Mesenchymal stem cell (in vitro differentiated cells and primary cell): ENCODE data around the gene CYP24A1.
A peak's percentile ranks its signal among the peaks of the same experiment; 100 is the strongest.

Experiments used
- DNase-seq: peaks from one replicate; pipeline ENCODE4 v3.0.0-alpha.2; 2013
- H2AFZ ChIP-seq: one replicate; pipeline ENCODE4 v1.6.1; 2013; ENCODE audit warnings: low read depth, mild to moderate bottlenecking, control low read depth, inconsistent platforms, low read length, moderate library complexity
- H2AK5ac ChIP-seq: 2 replicates; pipeline ENCODE4 v1.6.1; 2013; ENCODE audit warnings: low read length, moderate library complexity, mild to moderate bottlenecking, inconsistent platforms; ENCODE audit not compliant: severe bottlenecking
- H2BK120ac ChIP-seq: one replicate; pipeline ENCODE4 v1.6.1; 2013; ENCODE audit warnings: low read depth, mild to moderate bottlenecking, inconsistent platforms, low read length, moderate library complexity
- H2BK12ac ChIP-seq, 2 experiments: one replicate each; pipeline ENCODE4 v1.6.1; 2013; ENCODE audit warnings: inconsistent platforms in 2 of 2, low read length in 2 of 2, mild to moderate bottlenecking in 2 of 2, moderate library complexity in 2 of 2, control low read depth in 1 of 2
- H2BK15ac ChIP-seq: one replicate; pipeline ENCODE4 v1.6.1; 2013; ENCODE audit warnings: mild to moderate bottlenecking, low read depth, inconsistent platforms; ENCODE audit not compliant: poor library complexity, severe bottlenecking
- H2BK5ac ChIP-seq: 2 replicates; pipeline ENCODE4 v1.6.1; 2013; ENCODE audit warnings: low read depth, mild to moderate bottlenecking, low read length, control low read depth, inconsistent platforms; ENCODE audit not compliant: poor library complexity, severe bottlenecking
- H3K14ac ChIP-seq, 2 experiments: one replicate each; pipeline ENCODE4 v1.6.1; 2013; ENCODE audit warnings: inconsistent platforms in 2 of 2, low read length in 2 of 2, control low read depth in 1 of 2, mild to moderate bottlenecking in 1 of 2, moderate library complexity in 1 of 2
- H3K18ac ChIP-seq, 2 experiments: one replicate each; pipeline ENCODE4 v1.6.1; 2013; ENCODE audit warnings: inconsistent platforms in 2 of 2, low read length in 2 of 2, control low read depth in 1 of 2, low read depth in 1 of 2, mild to moderate bottlenecking in 1 of 2
- H3K23ac ChIP-seq, 2 experiments: one replicate each; pipeline ENCODE4 v1.6.1; 2013; ENCODE audit warnings: inconsistent platforms in 2 of 2, low read length in 2 of 2, mild to moderate bottlenecking in 2 of 2, moderate library complexity in 2 of 2, control low read depth in 1 of 2
- H3K27ac ChIP-seq: 2 replicates; pipeline ENCODE4 v1.5.1; 2013; ENCODE audit warnings: mild to moderate bottlenecking, moderate library complexity, low read length, control low read depth, inconsistent platforms; ENCODE audit not compliant: poor library complexity, severe bottlenecking
- H3K27me3 ChIP-seq, 2 experiments: 2 replicates each; pipeline versions ENCODE4 v1.6.1 to v1.7.0; 2013; ENCODE audit warnings: low read length in 2 of 2, mild to moderate bottlenecking in 2 of 2, moderate library complexity in 2 of 2, control low read depth in 1 of 2, inconsistent platforms in 1 of 2; ENCODE audit not compliant: control insufficient read depth in 1 of 2, insufficient read depth in 1 of 2
- H3K36me3 ChIP-seq, 2 experiments: 2 replicates each; pipeline versions ENCODE4 v1.6.1 to v1.7.0; 2013; ENCODE audit warnings: low read length in 2 of 2, control low read depth in 1 of 2, inconsistent platforms in 1 of 2, low read depth in 1 of 2, mild to moderate bottlenecking in 1 of 2; ENCODE audit not compliant: insufficient read depth in 2 of 2, control insufficient read depth in 1 of 2
- H3K4ac ChIP-seq, 2 experiments: one replicate each; pipeline ENCODE4 v1.6.1; 2013; ENCODE audit warnings: inconsistent platforms in 2 of 2, low read length in 2 of 2, mild to moderate bottlenecking in 2 of 2, moderate library complexity in 2 of 2, control low read depth in 1 of 2, low read depth in 1 of 2
- H3K4me1 ChIP-seq: 2 replicates; pipeline ENCODE4 v1.6.1; 2013; ENCODE audit warnings: low read depth, low read length, control low read depth; ENCODE audit not compliant: control insufficient read depth, insufficient read depth
- H3K4me2 ChIP-seq: 2 replicates; pipeline ENCODE4 v1.6.1; 2013; ENCODE audit warnings: low read length, mild to moderate bottlenecking, inconsistent platforms; ENCODE audit not compliant: poor library complexity, severe bottlenecking
- H3K4me3 ChIP-seq, 2 experiments: 2 replicates each; pipeline versions ENCODE4 v1.5.1 to v1.7.0; 2013; ENCODE audit warnings: low read length in 2 of 2, mild to moderate bottlenecking in 2 of 2, control low read depth in 1 of 2, low read depth in 1 of 2; ENCODE audit not compliant: insufficient read depth in 1 of 2
- H3K79me1 ChIP-seq: replicated peaks from 2 replicates; pipeline ENCODE4 v1.6.1; 2013; ENCODE audit warnings: mild to moderate bottlenecking, control low read depth, low read length, inconsistent platforms; ENCODE audit not compliant: poor library complexity, severe bottlenecking
- H3K9ac ChIP-seq: 2 replicates; pipeline ENCODE4 v1.7.0; 2013; ENCODE audit warnings: mild to moderate bottlenecking, low read length, moderate library complexity
- H3K9me3 ChIP-seq: 2 replicates; pipeline ENCODE4 v1.7.0; 2013; ENCODE audit warnings: mild to moderate bottlenecking, low read length; ENCODE audit not compliant: control insufficient read depth
- H4K8ac ChIP-seq: one replicate; pipeline ENCODE4 v1.6.1; 2013; ENCODE audit warnings: inconsistent platforms, mild to moderate bottlenecking, low read length, moderate library complexity
- H4K91ac ChIP-seq: one replicate; pipeline ENCODE4 v1.6.1; 2013; ENCODE audit warnings: mild to moderate bottlenecking, low read length, inconsistent platforms
- WGBS: methylation state at CpG from one replicate; pipeline ENCODE4 v1.1.7; 2013; ENCODE audit warnings: mixed read lengths; 5-methylcytosine and 5-hydroxymethylcytosine counted together

Gene CYP24A1

DNA sequence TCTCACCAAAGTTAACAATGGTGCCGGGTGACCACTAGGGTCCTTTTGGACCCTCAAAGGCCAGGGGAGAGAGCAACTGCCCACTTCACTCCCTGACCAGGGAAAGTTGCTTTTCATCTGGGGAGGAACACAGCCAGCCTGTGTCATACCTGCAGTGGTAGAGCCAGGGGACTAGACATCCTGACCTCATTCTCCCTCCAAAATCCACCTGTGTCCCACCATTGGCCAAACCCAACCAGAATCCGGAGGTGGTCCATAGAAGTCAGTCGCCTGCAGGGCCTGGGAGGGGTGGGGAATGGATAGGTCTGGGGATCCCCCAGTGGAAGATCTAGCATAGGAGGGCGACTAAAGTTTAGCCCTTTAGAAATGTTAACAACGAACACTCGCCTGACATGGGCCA lies 46.9 kb upstream of the CYP24A1 start:
- Histone ChIP-seq H4K91ac (no peak overlapping the region), H3K9ac (no peak overlapping the region), H3K36me3 (peaks cover 11 to 23% of the 10 kb centered on the region in 2 experiments), H3K9me3 (no peaks in the 10 kb centered on the region), H3K4me1 (peaks cover 6% of the 10 kb centered on the region), H3K79me1 (peaks cover 15% of the 10 kb centered on the region), H3K27me3 (no peaks in the 10 kb centered on the region), H3K4me2 (peak overlapping the region; percentile 27), H3K14ac (no peak overlapping the region), H2BK15ac (no peak overlapping the region), H2AK5ac (no peak overlapping the region), H2BK5ac (no peak overlapping the region), H2AFZ (no peak overlapping the region), H3K27ac (no peak overlapping the region), H2BK12ac (no peak overlapping the region), H3K23ac (no peak overlapping the region), H3K4ac (no peak overlapping the region), H4K8ac (no peak overlapping the region), H3K18ac (no peak overlapping the region), H3K4me3 (no peak overlapping the region), H2BK120ac (no peak overlapping the region)
- 92% methylated on average over 6 of the region's 6 CpGs for WGBS
- DNase-seq, result no peak

- Histone ChIP-seq H3K9ac (no peak overlapping the region), H3K27ac (peak overlapping the region; percentile 9), H3K27me3 (no peaks in the 10 kb centered on the region), H2AK5ac (no peak overlapping the region), H3K18ac (no peak overlapping the region), H2BK5ac (no peak overlapping the region), H2BK120ac (no peak overlapping the region), H2BK12ac (no peak overlapping the region), H2BK15ac (no peak overlapping the region), H3K4me2 (no peak overlapping the region), H2AFZ (no peak overlapping the region), H3K4me1 (peaks cover 6% of the 10 kb centered on the region), H3K14ac (no peak overlapping the region), H4K91ac (no peak overlapping the region), H3K4ac (no peak overlapping the region), H3K36me3 (peaks cover 11 to 32% of the 10 kb centered on the region in 2 experiments), H3K23ac (no peak overlapping the region), H3K4me3 (no peak overlapping the region), H3K79me1 (peaks cover 20% of the 10 kb centered on the region), H3K9me3 (no peaks in the 10 kb centered on the region), H4K8ac (no peak overlapping the region)
- WGBS, result 86% methylated on average over 6 of the region's 6 CpGs
- peak; percentile 33 for DNase-seq
Observed at GRCh38 chr20:54219751-54220426, 46.1 kb upstream of the CYP24A1 start.

GRCh38 chr20:54218470-54218869 lies 44.7 kb upstream of the CYP24A1 start:
- Histone ChIP-seq H2BK15ac (no peak overlapping the region), H3K14ac (no peak overlapping the region), H2BK5ac (no peak overlapping the region), H4K91ac (no peak overlapping the region), H2BK120ac (no peak overlapping the region), H3K18ac (no peak overlapping the region), H3K36me3 (peaks cover 14 to 37% of the 10 kb centered on the region in 2 experiments), H2AK5ac (no peak overlapping the region), H3K27ac (no peak overlapping the region), H3K4me2 (no peak overlapping the region), H4K8ac (no peak overlapping the region), H3K27me3 (no peaks in the 10 kb centered on the region), H3K23ac (no peak overlapping the region), H2AFZ (no peak overlapping the region), H2BK12ac (no peak overlapping the region), H3K4me3 (no peak overlapping the region), H3K4me1 (peaks cover 6% of the 10 kb centered on the region), H3K4ac (no peak overlapping the region), H3K79me1 (peaks cover 24% of the 10 kb centered on the region), H3K9me3 (no peaks in the 10 kb centered on the region), H3K9ac (peak overlapping the region; percentile 28)
- no peak for DNase-seq

- no peak overlapping the region for H4K8ac ChIP-seq
- H2BK5ac ChIP-seq, result no peak overlapping the region
- H3K4ac ChIP-seq, result no peak overlapping the region
- WGBS, result 92% methylated on average over 6 of the region's 7 CpGs
- no peak overlapping the region for H2AFZ ChIP-seq
- H3K14ac ChIP-seq, result no peak overlapping the region
- DNase-seq, result no peak
- H3K79me1 ChIP-seq, result peaks cover 29% of the 10 kb centered on the region
- H3K4me2 ChIP-seq, result no peak overlapping the region
- no peaks in the 10 kb centered on the region for H3K9me3 ChIP-seq
- H3K27me3 ChIP-seq, result no peaks in the 10 kb centered on the region
- no peak overlapping the region for H2AK5ac ChIP-seq
- H3K9ac ChIP-seq, result no peak overlapping the region
- no peak overlapping the region for H3K18ac ChIP-seq
- no peak overlapping the region for H4K91ac ChIP-seq
- H2BK12ac ChIP-seq, result no peak overlapping the region
- no peak overlapping the region for H2BK120ac ChIP-seq
- H2BK15ac ChIP-seq, result no peak overlapping the region
- H3K4me3 ChIP-seq, result no peak overlapping the region
- no peak overlapping the region for H3K23ac ChIP-seq
- peaks cover 13 to 37% of the 10 kb centered on the region in 2 experiments for H3K36me3 ChIP-seq
- H3K4me1 ChIP-seq, result peaks cover 8% of the 10 kb centered on the region
- no peak overlapping the region for H3K27ac ChIP-seq
Observed at GRCh38 chr20:54217762-54218161, 44.0 kb upstream of the CYP24A1 start.
